ENCODE measurements around the gene HOXC13.

DNA sequence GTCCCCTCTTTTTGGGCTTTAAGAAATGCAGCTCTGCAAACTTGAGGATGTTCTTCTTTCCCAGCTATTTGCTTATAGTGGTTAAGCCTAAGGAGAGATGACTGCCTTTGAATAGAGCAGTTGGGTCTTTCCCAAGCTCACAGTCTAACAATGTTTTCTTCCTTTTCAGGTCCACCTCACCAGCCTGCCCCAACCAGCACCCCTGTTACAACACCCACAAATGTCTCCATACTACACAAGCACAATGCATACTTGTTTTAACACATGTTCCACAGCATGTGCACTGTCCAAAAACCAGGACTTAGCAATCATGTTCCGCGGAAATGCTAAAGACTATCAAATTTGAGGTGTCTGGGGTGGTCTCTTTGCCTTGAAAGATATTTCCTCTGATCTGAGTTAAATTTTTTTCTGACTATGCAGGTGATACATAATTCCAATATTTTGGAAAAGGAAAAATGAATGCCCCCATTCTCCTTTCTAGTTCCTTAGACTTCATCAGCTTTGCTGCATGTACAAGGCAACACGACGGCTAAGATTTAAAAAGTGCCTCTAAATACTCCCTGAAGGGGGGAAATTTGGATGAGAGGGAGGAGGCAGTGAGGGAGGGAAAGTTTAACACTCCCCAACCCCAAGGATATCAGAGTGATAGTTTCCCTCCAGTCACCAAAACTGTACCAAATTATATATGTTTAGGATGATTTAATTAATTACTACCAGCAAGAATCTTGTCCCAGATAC, 6.6 kb upstream of the HOXC13 start:
- no peak for TF ChIP-seq ZFX (CRISPR knock-in tag; IDR thresholded peaks at IDR 0.05)
- no peak for TF ChIP-seq POLR2A (conservative IDR thresholded peaks at IDR 0.05)
- no peak for TF ChIP-seq EGR1 (conservative IDR thresholded peaks at IDR 0.05)
- no peak for TF ChIP-seq POLR3G (IDR thresholded peaks at IDR 0.05; ENCODE audit: extremely low read depth, insufficient read length, insufficient replicate concordance)

All from K562 (cell line).